Measurements from ENCODE around the gene STK35. TPM values are rescaled to one million over a fixed set of nuclear protein-coding genes. Genes with fewer than 3 reads are reported as not detected.

STK35 gene
- total RNA-seq, 1 donor from 2014 or later: 17.4 TPM

GRCh38 chr20:2156224-2156623 is 54.6 kb downstream of the STK35 start:
- H3K36me3 Mint-ChIP-seq (ENCODE audit: unreplicated experiment): no peaks in the 10 kb centered on the region
- no peak for TF ChIP-seq CTCF (IDR thresholded peaks at IDR 0.05; ENCODE audit: partially characterized antibody, unreplicated experiment)
- H3K4me3 Mint-ChIP-seq (ENCODE audit: unreplicated experiment): no peak overlapping the region
- H3K9me3 Mint-ChIP-seq (ENCODE audit: unreplicated experiment): no peaks in the 10 kb centered on the region
- H3K4me1 Mint-ChIP-seq (ENCODE audit: low read depth, unreplicated experiment): peaks cover 3% of the 10 kb centered on the region
- H3K27ac Mint-ChIP-seq (ENCODE audit: unreplicated experiment): no peak overlapping the region
- no peaks in the 10 kb centered on the region for H3K27me3 Mint-ChIP-seq (ENCODE audit: unreplicated experiment)
- no peak for DNase-seq

- no peak for TF ChIP-seq CTCF (IDR thresholded peaks at IDR 0.05; ENCODE audit: partially characterized antibody, unreplicated experiment)
- H3K4me3 Mint-ChIP-seq (ENCODE audit: unreplicated experiment): no peak overlapping the region
- no peaks in the 10 kb centered on the region for H3K9me3 Mint-ChIP-seq (ENCODE audit: unreplicated experiment)
- H3K36me3 Mint-ChIP-seq (ENCODE audit: unreplicated experiment): no peaks in the 10 kb centered on the region
- DNase-seq: no peak
- peaks cover 3% of the 10 kb centered on the region for H3K4me1 Mint-ChIP-seq (ENCODE audit: low read depth, unreplicated experiment)
- no peaks in the 10 kb centered on the region for H3K27me3 Mint-ChIP-seq (ENCODE audit: unreplicated experiment)
- no peak overlapping the region for H3K27ac Mint-ChIP-seq (ENCODE audit: unreplicated experiment)
Observed at GRCh38 chr20:2156666-2157624, 55.3 kb downstream of the STK35 start.

GRCh38 chr20:2162125-2162822 is 60.6 kb downstream of the STK35 start:
- DNase-seq: no peak
- no peak overlapping the region for H3K27ac Mint-ChIP-seq (ENCODE audit: unreplicated experiment)

GRCh38 chr20:2162823-2163166 is 61.2 kb downstream of the STK35 start:
- Mint-ChIP-seq H3K4me1 (ENCODE audit: low read depth, unreplicated experiment) (no peaks in the 10 kb centered on the region), H3K4me3 (ENCODE audit: unreplicated experiment) (no peak overlapping the region), H3K27ac (ENCODE audit: unreplicated experiment) (no peak overlapping the region), H3K36me3 (ENCODE audit: unreplicated experiment) (no peaks in the 10 kb centered on the region), H3K9me3 (ENCODE audit: unreplicated experiment) (peaks cover 1% of the 10 kb centered on the region), H3K27me3 (ENCODE audit: unreplicated experiment) (no peaks in the 10 kb centered on the region)
- DNase-seq: no peak
- no peak for TF ChIP-seq CTCF (IDR thresholded peaks at IDR 0.05; ENCODE audit: partially characterized antibody, unreplicated experiment)

More at GRCh38 chr20:2162125-2162822, 60.6 kb downstream of the STK35 start:
- no peaks in the 10 kb centered on the region for H3K4me1 Mint-ChIP-seq (ENCODE audit: low read depth, unreplicated experiment)
- TF ChIP-seq CTCF (IDR thresholded peaks at IDR 0.05; ENCODE audit: partially characterized antibody, unreplicated experiment): no peak
- no peak overlapping the region for H3K4me3 Mint-ChIP-seq (ENCODE audit: unreplicated experiment)
- H3K27me3 Mint-ChIP-seq (ENCODE audit: unreplicated experiment): no peaks in the 10 kb centered on the region
- H3K36me3 Mint-ChIP-seq (ENCODE audit: unreplicated experiment): no peaks in the 10 kb centered on the region
- peaks cover 1% of the 10 kb centered on the region for H3K9me3 Mint-ChIP-seq (ENCODE audit: unreplicated experiment)

GRCh38 chr20:2163312-2163711 is 61.7 kb downstream of the STK35 start:
- Mint-ChIP-seq H3K36me3 (ENCODE audit: unreplicated experiment) (no peaks in the 10 kb centered on the region), H3K4me3 (ENCODE audit: unreplicated experiment) (no peak overlapping the region), H3K9me3 (ENCODE audit: unreplicated experiment) (peaks cover 1% of the 10 kb centered on the region), H3K27ac (ENCODE audit: unreplicated experiment) (no peak overlapping the region), H3K27me3 (ENCODE audit: unreplicated experiment) (no peaks in the 10 kb centered on the region), H3K4me1 (ENCODE audit: low read depth, unreplicated experiment) (no peaks in the 10 kb centered on the region)
- no peak for DNase-seq
- TF ChIP-seq CTCF (IDR thresholded peaks at IDR 0.05; ENCODE audit: partially characterized antibody, unreplicated experiment): no peak

Measured in glutamatergic neuron (in vitro differentiated cells).